DND-41 (cell line): ENCODE results near the gene TYMP.

Source experiments
- ATAC-seq: fragments of 200-7000 bp; cut with Tn5 transposase; 3 replicates; pipeline ENCODE4 v1.9.1; 2021; ENCODE audit warnings: low read depth; ENCODE audit not compliant: insufficient read depth
- DNase-seq: peaks from one replicate; pipeline ENCODE4 v3.0.0-alpha.2; 2020
- H2AFZ ChIP-seq: 2 replicates; pipeline ENCODE4 v1.6.0; 2012; ENCODE audit warnings: low read depth, low read length
- H3K27ac ChIP-seq: 2 replicates; pipeline ENCODE4 v1.5.1; 2012; ENCODE audit warnings: low read length, inconsistent platforms
- H3K27me3 ChIP-seq: fragments of 200-600 bp; sonication (generic); 2 replicates; pipeline ENCODE4 v1.6.0; 2012; ENCODE audit warnings: low read length, mild to moderate bottlenecking, inconsistent platforms; ENCODE audit not compliant: insufficient read depth, poor library complexity
- H3K36me3 ChIP-seq: 2 replicates; pipeline ENCODE4 v1.5.1; 2012; ENCODE audit warnings: low read length, inconsistent platforms; ENCODE audit not compliant: insufficient read depth
- H3K4me1 ChIP-seq: 2 replicates; pipeline ENCODE4 v1.5.1; 2012; ENCODE audit warnings: mild to moderate bottlenecking, low read length; ENCODE audit not compliant: insufficient read depth
- H3K4me2 ChIP-seq: 2 replicates; pipeline ENCODE4 v1.6.0; 2012; ENCODE audit warnings: mild to moderate bottlenecking, moderate library complexity, low read length, inconsistent platforms; ENCODE audit not compliant: insufficient read depth
- H3K4me3 ChIP-seq, 2 experiments: fragments of 200-600 bp in 1 of 2; shearing (Covaris generic) in 1 of 2; 2 replicates each; pipeline ENCODE4 v1.5.1; 2012 to 2016; ENCODE audit warnings: inconsistent platforms in 2 of 2, low read length in 2 of 2, mild to moderate bottlenecking in 2 of 2, low read depth in 1 of 2, moderate library complexity in 1 of 2
- H3K79me2 ChIP-seq: 2 replicates; pipeline ENCODE4 v1.6.0; 2012; ENCODE audit warnings: low read length, inconsistent platforms; ENCODE audit not compliant: insufficient read depth
- H3K9ac ChIP-seq: 2 replicates; pipeline ENCODE4 v1.6.0; 2012; ENCODE audit warnings: low read depth, mild to moderate bottlenecking, inconsistent platforms, low read length, moderate library complexity
- H3K9me3 ChIP-seq: 2 replicates; pipeline ENCODE4 v1.5.1; 2012; ENCODE audit warnings: low read length, moderate library complexity, mild to moderate bottlenecking, inconsistent platforms; ENCODE audit not compliant: insufficient read depth, severe bottlenecking
- H4K20me1 ChIP-seq: 2 replicates; pipeline ENCODE4 v1.6.0; 2012; ENCODE audit warnings: low read length; ENCODE audit not compliant: insufficient read depth
- CTCF ChIP-seq: IDR thresholded peaks from 2 replicates; pipeline ENCODE4 v1.5.1; 2012; ENCODE audit warnings: borderline replicate concordance, low read length, moderate library complexity, mild to moderate bottlenecking; ENCODE audit not compliant: poor library complexity, severe bottlenecking; ENCODE audit errors: extremely low read depth
- EZH2 ChIP-seq: IDR thresholded peaks from 3 replicates; pipeline ENCODE4 v1.6.1; 2012; ENCODE audit warnings: borderline replicate concordance, low read depth, mild to moderate bottlenecking, moderate library complexity, low read length, inconsistent platforms; ENCODE audit not compliant: severe bottlenecking

Gene TYMP

GRCh38 chr22:50502096-50502495 lies 27.7 kb downstream of the TYMP start:
- H2AFZ ChIP-seq = no peak overlapping the region
- H3K4me2 ChIP-seq = no peak overlapping the region
- DNase-seq = no peak
- TF ChIP-seq CTCF = no peak
- no peak for TF ChIP-seq EZH2
- H4K20me1 ChIP-seq = peaks cover 13% of the 10 kb centered on the region
- H3K36me3 ChIP-seq = peaks cover 39% of the 10 kb centered on the region
- H3K9ac ChIP-seq = no peak overlapping the region
- H3K4me1 ChIP-seq = peaks cover 27% of the 10 kb centered on the region
- no peaks in the 10 kb centered on the region for H3K9me3 ChIP-seq
- no peaks in the 10 kb centered on the region for H3K27me3 ChIP-seq
- H3K27ac ChIP-seq = no peak overlapping the region
- H3K79me2 ChIP-seq = peaks cover 27% of the 10 kb centered on the region
- no peak for ATAC-seq
- H3K4me3 ChIP-seq = no peak overlapping the region

GRCh38 chr22:50500452-50500851 lies 29.4 kb downstream of the TYMP start:
- Histone ChIP-seq H3K36me3 (peaks cover 30% of the 10 kb centered on the region), H3K4me2 (no peak overlapping the region), H3K9me3 (no peaks in the 10 kb centered on the region), H3K9ac (no peak overlapping the region), H3K27ac (no peak overlapping the region), H3K4me3 (no peak overlapping the region), H3K4me1 (peaks cover 11% of the 10 kb centered on the region), H3K79me2 (peaks cover 10% of the 10 kb centered on the region), H2AFZ (no peak overlapping the region), H3K27me3 (no peaks in the 10 kb centered on the region), H4K20me1 (peaks cover 7% of the 10 kb centered on the region; the same call in 1 of the 2 replicates)
- TF ChIP-seq EZH2 (no peak), CTCF (no peak)
- DNase-seq (no peak), ATAC-seq (no peak)

GRCh38 chr22:50498322-50498890 lies 31.4 kb downstream of the TYMP start:
- Histone ChIP-seq H3K27ac (no peak overlapping the region), H3K79me2 (no peaks in the 10 kb centered on the region), H3K27me3 (no peaks in the 10 kb centered on the region), H3K9me3 (no peaks in the 10 kb centered on the region), H3K4me1 (no peaks in the 10 kb centered on the region), H3K9ac (no peak overlapping the region), H2AFZ (no peak overlapping the region), H3K36me3 (peaks cover 15% of the 10 kb centered on the region), H3K4me2 (no peak overlapping the region), H4K20me1 (no peaks in the 10 kb centered on the region; the same call in 1 of the 2 replicates), H3K4me3 (no peak overlapping the region)
- peak; percentile 73 for DNase-seq
- peak; percentile 87 for ATAC-seq
- peak; percentile 85 for TF ChIP-seq CTCF
- TF ChIP-seq EZH2 = no peak

- no peak overlapping the region for H3K27ac ChIP-seq
- H3K79me2 ChIP-seq = no peaks in the 10 kb centered on the region
- no peak for ATAC-seq
- no peaks in the 10 kb centered on the region for H3K9me3 ChIP-seq
- peaks cover 2% of the 10 kb centered on the region; the same call in 1 of the 2 replicates for H3K36me3 ChIP-seq
- H3K4me1 ChIP-seq = no peaks in the 10 kb centered on the region
- H3K27me3 ChIP-seq = no peaks in the 10 kb centered on the region
- no peaks in the 10 kb centered on the region; the same call in 1 of the 2 replicates for H4K20me1 ChIP-seq
- H3K9ac ChIP-seq = no peak overlapping the region
- DNase-seq = no peak
- H2AFZ ChIP-seq = no peak overlapping the region
- H3K4me2 ChIP-seq = no peak overlapping the region
- TF ChIP-seq EZH2 = no peak
- TF ChIP-seq CTCF = no peak
- H3K4me3 ChIP-seq = no peak overlapping the region
Observed at GRCh38 chr22:50497093-50497492, 32.7 kb downstream of the TYMP start.
